ENCODE data around the gene MYPN. TPM values are rescaled to one million over a fixed set of nuclear protein-coding genes. Genes with fewer than 3 reads are reported as not detected.

MYPN gene
- total and polyA plus RNA-seq, 3 donors from 2014 or later, result 1.5 to 2.3 (median 1.8) TPM

DNA sequence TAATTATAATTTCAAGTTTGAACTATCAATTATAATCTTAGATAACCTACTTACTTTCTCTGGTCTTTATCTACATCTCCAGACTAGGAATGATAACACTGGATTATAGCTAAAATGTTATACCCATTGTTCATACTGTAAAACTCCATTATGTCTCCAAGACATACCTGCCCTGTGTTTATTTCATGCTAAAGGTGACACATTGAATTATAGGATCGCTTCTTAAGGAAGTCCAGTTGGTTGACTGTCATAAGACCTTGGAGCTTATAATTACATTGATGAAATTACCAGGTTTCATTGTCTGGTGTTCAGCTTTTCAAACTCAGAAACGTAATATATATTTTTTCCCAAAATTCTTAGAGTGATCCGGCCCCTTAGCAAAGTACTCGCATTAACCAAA lies 18.7 kb upstream of the MYPN start:
- no peak overlapping the region for H3K27ac ChIP-seq
- H3K4me3 ChIP-seq, result no peak overlapping the region
- H3K9me3 ChIP-seq, result no peaks in the 10 kb centered on the region
- no peak for TF ChIP-seq POLR2A (IDR thresholded peaks at IDR 0.05)
- TF ChIP-seq, protein P1, sequence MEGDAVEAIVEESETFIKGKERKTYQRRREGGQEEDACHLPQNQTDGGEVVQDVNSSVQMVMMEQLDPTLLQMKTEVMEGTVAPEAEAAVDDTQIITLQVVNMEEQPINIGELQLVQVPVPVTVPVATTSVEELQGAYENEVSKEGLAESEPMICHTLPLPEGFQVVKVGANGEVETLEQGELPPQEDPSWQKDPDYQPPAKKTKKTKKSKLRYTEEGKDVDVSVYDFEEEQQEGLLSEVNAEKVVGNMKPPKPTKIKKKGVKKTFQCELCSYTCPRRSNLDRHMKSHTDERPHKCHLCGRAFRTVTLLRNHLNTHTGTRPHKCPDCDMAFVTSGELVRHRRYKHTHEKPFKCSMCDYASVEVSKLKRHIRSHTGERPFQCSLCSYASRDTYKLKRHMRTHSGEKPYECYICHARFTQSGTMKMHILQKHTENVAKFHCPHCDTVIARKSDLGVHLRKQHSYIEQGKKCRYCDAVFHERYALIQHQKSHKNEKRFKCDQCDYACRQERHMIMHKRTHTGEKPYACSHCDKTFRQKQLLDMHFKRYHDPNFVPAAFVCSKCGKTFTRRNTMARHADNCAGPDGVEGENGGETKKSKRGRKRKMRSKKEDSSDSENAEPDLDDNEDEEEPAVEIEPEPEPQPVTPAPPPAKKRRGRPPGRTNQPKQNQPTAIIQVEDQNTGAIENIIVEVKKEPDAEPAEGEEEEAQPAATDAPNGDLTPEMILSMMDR (IDR thresholded peaks at IDR 0.05), result no peak
- no peaks in the 10 kb centered on the region for H3K27me3 ChIP-seq
- H3K4me1 ChIP-seq, result no peaks in the 10 kb centered on the region
- no peak for DNase-seq
- intact Hi-C loops (cut with DNase I; ENCODE audit: low total_unique reads), result no loop called here
- no peaks in the 10 kb centered on the region for H3K36me3 ChIP-seq (ENCODE audit: low read depth, missing control alignments)
- WGBS, 2 donors, result 76 to 78% methylated on average over 4 of the region's 4 CpGs

DNA sequence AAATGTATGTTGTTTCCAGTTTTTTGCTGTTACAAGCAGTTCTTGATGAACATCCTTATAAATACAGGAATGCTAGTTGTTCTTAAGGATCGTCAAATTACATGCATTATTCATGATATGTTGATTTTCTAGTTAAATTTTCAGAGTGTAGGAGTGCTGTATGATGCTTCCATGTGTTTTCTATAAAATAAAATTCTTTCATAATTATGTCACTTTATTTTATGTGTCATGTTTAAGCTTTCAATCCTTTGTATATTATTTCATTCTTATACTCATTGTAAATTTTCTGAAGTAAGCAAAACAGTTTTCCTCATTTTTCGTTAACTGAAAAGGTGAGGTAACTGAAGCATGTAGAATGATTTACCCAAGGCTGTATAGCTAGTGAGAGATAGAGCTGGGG lies 16.8 kb upstream of the MYPN start:
- no peak overlapping the region for H3K27ac ChIP-seq
- no peaks in the 10 kb centered on the region for H3K9me3 ChIP-seq
- WGBS, 2 donors, result 91 to 95% methylated on average over 2 of the region's 2 CpGs
- no peaks in the 10 kb centered on the region for H3K27me3 ChIP-seq
- intact Hi-C loops (cut with DNase I; ENCODE audit: low total_unique reads), result no loop called here
- H3K36me3 ChIP-seq (ENCODE audit: low read depth, missing control alignments), result no peaks in the 10 kb centered on the region
- TF ChIP-seq, protein P1 (IDR thresholded peaks at IDR 0.05), result no peak
- TF ChIP-seq POLR2A (IDR thresholded peaks at IDR 0.05), result no peak
- H3K4me1 ChIP-seq, result no peaks in the 10 kb centered on the region
- DNase-seq, result no peak
- no peak overlapping the region for H3K4me3 ChIP-seq

GRCh38 chr10:68095153-68095552 lies 14.1 kb upstream of the MYPN start:
- no peak overlapping the region for H3K27ac ChIP-seq
- H3K4me3 ChIP-seq, result no peak overlapping the region
- DNase-seq, result no peak
- no peaks in the 10 kb centered on the region for H3K36me3 ChIP-seq (ENCODE audit: low read depth, missing control alignments)
- 77 to 84% methylated on average over 2 of the region's 2 CpGs for WGBS, 2 donors
- TF ChIP-seq POLR2A (IDR thresholded peaks at IDR 0.05), result no peak
- TF ChIP-seq, protein P1 (IDR thresholded peaks at IDR 0.05), result no peak
- no peaks in the 10 kb centered on the region for H3K4me1 ChIP-seq
- no peaks in the 10 kb centered on the region for H3K9me3 ChIP-seq
- no peaks in the 10 kb centered on the region for H3K27me3 ChIP-seq
- intact Hi-C loops (cut with DNase I; ENCODE audit: low total_unique reads), result no loop called here

GRCh38 chr10:68096913-68097516 lies 12.3 kb upstream of the MYPN start:
- intact Hi-C loops (cut with DNase I; ENCODE audit: low total_unique reads), result no loop called here
- WGBS, 2 donors, result 61 to 70% methylated on average over 4 of the region's 4 CpGs
- Histone ChIP-seq H3K9me3 (no peaks in the 10 kb centered on the region), H3K4me3 (no peak overlapping the region), H3K27me3 (no peaks in the 10 kb centered on the region), H3K4me1 (no peaks in the 10 kb centered on the region), H3K36me3 (ENCODE audit: low read depth, missing control alignments) (no peaks in the 10 kb centered on the region), H3K27ac (no peak overlapping the region)
- TF ChIP-seq, protein P1 (IDR thresholded peaks at IDR 0.05), result no peak
- no peak for TF ChIP-seq POLR2A (IDR thresholded peaks at IDR 0.05)
- no peak for DNase-seq

DNA sequence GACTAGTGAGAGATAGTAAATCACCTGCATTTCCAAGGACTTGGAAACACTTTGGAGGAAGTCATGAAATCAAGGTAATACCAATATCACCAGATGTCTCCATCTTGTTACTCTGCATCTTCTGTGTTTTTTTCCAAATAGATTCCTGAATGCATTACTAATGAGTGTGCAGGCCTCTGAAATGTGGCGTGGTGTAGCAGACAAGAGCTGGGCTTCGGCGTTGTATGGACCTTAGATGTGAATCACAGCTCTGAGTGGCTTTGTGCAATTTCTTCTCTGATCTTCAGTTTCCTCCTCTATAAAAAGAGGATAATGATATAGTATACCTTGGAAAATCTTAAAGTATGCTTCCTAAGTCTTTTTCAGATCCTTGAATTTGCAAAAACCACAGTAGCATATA lies 9.6 kb upstream of the MYPN start:
- no peak overlapping the region for H3K4me3 ChIP-seq
- intact Hi-C loops (cut with DNase I; ENCODE audit: low total_unique reads), result no loop called here
- H3K9me3 ChIP-seq, result no peaks in the 10 kb centered on the region
- DNase-seq, result no peak
- H3K36me3 ChIP-seq (ENCODE audit: low read depth, missing control alignments), result no peaks in the 10 kb centered on the region
- TF ChIP-seq, protein P1 (IDR thresholded peaks at IDR 0.05), result no peak
- no peak for TF ChIP-seq POLR2A (IDR thresholded peaks at IDR 0.05)
- 93 to 95% methylated on average over 3 of the region's 3 CpGs for WGBS, 2 donors
- H3K27me3 ChIP-seq, result no peaks in the 10 kb centered on the region
- no peaks in the 10 kb centered on the region for H3K4me1 ChIP-seq
- no peak overlapping the region for H3K27ac ChIP-seq
